ENCODE measurements around the gene ATP8B3. TPM values are rescaled to one million over a fixed set of nuclear protein-coding genes. Genes with fewer than 3 reads are reported as not detected.

ATP8B3 gene
- total and polyA plus RNA-seq, 9 of the 15 experiments (the other 6 are each of a cell fraction or from before 2014, with no cell fraction given) = 1.2 to 12.3 (median 3.8) TPM

DNA sequence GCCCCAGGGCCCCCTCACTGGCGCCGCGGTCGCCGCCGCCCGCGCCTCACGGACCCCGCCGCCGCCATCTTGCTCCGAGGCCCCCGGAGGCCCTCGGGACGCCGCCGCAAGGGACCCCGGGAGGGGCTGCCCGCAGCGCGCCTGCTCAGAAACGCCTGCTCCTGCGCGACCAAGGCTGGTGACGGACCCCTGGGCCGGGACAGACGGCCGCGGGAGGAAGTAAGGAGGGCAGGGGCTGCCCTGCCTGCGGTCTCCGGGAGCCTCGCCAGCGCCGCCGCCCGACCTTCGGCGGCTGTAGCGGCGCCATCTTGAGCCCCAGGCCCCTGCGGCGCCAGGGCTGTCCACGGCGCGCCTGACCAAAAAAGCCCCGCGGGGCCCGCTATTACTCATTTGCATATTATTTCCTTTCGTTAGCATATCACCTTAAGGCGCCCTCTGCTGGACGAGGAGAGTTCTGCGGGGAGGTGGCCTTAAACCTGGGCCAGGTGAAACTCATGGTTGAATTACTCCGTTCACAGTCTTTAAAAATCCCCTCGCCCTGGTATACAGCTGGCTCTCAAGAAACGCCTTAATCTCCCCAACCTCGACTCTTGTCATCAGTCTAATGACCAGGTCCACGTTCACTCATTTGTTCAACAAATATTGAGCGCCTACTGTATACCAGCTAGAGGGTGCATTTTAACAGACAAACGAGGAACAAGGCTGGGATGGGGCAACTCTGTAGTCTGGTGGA, 36.5 kb upstream of the ATP8B3 start, which contains the start of gene REXO1 (continued):
- TF ChIP-seq SMAD4 (CRISPR knock-in tag; conservative IDR thresholded peaks at IDR 0.05) = peak; percentile 84; the same call in 1 of the 2 replicates
- TF ChIP-seq, protein P1, sequence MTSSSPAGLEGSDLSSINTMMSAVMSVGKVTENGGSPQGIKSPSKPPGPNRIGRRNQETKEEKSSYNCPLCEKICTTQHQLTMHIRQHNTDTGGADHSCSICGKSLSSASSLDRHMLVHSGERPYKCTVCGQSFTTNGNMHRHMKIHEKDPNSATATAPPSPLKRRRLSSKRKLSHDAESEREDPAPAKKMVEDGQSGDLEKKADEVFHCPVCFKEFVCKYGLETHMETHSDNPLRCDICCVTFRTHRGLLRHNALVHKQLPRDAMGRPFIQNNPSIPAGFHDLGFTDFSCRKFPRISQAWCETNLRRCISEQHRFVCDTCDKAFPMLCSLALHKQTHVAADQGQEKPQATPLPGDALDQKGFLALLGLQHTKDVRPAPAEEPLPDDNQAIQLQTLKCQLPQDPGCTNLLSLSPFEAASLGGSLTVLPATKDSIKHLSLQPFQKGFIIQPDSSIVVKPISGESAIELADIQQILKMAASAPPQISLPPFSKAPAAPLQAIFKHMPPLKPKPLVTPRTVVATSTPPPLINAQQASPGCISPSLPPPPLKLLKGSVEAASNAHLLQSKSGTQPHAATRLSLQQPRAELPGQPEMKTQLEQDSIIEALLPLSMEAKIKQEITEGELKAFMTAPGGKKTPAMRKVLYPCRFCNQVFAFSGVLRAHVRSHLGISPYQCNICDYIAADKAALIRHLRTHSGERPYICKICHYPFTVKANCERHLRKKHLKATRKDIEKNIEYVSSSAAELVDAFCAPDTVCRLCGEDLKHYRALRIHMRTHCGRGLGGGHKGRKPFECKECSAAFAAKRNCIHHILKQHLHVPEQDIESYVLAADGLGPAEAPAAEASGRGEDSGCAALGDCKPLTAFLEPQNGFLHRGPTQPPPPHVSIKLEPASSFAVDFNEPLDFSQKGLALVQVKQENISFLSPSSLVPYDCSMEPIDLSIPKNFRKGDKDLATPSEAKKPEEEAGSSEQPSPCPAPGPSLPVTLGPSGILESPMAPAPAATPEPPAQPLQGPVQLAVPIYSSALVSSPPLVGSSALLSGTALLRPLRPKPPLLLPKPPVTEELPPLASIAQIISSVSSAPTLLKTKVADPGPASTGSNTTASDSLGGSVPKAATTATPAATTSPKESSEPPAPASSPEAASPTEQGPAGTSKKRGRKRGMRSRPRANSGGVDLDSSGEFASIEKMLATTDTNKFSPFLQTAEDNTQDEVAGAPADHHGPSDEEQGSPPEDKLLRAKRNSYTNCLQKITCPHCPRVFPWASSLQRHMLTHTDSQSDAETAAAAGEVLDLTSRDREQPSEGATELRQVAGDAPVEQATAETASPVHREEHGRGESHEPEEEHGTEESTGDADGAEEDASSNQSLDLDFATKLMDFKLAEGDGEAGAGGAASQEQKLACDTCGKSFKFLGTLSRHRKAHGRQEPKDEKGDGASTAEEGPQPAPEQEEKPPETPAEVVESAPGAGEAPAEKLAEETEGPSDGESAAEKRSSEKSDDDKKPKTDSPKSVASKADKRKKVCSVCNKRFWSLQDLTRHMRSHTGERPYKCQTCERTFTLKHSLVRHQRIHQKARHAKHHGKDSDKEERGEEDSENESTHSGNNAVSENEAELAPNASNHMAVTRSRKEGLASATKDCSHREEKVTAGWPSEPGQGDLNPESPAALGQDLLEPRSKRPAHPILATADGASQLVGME (CRISPR knock-in tag; IDR thresholded peaks at IDR 0.05) = no peak
- no peak for TF ChIP-seq WHSC1 (IDR thresholded peaks at IDR 0.05; ENCODE audit: low read length)
